CD4-positive, alpha-beta T cell treated with Interleukin-17A for 4 hours (primary cell): ENCODE results near the gene FLCN.
"Not testable (repeated sequence)": the region's sequence is repeated elsewhere in the genome, so short reads cannot be mapped to it uniquely, and the experiment has no call there.

Source experiments
- DNase-seq: peaks from one replicate; pipeline ENCODE4 v3.0.0-alpha.2; 2020; ENCODE audit warnings: mixed read lengths

The FLCN gene

DNA sequence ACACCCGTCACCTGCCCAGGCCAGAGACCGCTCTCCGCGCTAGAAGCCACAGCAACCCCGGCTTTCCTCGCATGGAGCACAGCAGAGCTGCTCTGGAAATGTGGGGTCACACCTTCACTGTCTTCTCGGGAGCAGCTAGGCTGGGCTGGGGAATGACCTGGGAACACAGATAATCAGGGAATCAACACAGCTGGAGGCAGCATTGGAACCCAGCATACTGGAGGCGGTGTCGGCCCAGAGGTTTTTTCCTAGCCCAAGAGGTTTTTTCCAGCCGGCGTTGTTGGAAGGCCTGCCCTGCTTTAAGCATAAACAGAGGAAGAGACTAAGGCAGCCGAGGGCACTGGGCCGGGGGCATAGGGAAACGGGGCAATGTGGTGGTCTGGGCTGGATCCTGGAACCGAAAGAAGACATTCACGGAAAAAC lies 30.0 kb downstream of the FLCN start:
- DNase-seq = no peak

DNA sequence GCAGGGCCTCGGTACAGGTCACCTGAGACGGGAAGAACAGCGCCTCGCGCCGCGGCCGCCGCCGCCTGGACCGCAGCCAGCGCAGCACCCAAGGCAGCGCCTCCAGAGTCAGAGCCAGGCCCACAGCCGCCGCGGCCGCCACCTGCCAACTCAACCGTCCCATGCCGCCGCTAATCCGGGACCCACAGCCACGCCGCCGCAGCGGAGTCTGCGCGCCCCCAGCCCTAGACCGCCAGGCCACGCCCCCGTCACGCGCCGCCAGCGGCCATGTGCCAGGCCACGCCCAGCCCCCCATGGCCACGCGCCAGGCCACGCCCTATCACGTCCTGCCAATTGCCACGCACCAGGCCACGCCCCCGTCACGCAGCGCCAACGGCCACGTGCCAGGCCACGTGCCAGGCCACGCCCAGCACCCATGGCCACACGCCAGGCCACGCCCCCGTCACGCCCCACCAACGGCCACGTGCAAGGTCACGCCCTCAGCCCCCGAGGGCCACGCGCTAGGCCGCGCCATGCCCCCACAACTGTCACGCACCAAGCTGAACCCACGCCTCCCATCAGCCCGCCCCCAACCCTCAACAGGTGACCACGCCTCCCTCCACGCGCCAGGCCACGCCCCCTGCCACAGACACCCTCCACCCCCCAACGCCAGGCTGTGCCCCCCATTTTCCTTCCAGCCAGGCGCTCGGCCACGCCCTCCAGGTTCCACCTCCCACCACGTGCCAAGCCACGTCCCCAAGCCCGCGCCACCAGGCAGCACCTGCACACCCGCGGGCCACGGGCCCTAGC lies 30.6 kb downstream of the FLCN start, which contains the start of gene PLD6:
Gene PLD6, minus strand, starts transcription at position 210 of the 789 bp plus-strand sequence. Its CDS starts 47 bp downstream, at position 163.
- DNase-seq = peak; percentile 91

DNA sequence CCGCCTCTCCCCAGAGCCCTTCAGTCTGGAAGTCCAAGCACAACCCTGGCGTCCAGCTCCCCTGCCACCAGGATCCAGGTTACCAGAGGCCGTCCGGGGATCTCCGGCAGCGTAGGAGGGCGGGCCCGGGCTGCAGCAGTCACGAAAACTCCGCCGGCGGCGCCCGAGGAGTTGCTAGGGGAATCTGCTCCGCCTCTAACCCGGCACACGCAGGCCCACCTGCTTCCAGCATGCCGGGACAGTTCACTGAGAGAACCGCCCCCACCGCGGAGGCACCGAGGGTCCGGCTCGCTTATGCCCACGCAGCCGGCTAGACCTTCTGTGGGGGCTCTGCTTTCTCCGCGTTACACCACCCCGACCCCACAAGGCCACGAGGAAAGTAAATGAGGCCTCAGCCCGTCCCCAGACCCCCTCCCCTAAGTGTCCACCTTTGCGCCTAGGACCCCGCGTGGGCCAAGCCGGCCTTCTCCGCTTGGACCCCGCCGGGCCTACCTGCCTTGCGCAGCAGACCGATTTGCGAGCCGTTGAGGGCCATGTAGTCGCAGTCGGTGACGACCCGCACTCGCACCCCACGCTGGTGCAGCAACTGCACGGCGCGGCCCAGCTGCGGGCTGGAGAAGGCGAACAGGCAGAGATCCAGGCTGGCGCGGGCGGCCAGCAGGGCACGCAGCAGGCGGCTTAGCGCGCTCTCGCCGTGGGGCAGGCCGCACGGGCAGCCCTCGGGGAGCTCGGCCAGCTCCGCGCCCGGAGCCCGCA lies 31.4 kb downstream of the FLCN start:
- peak; percentile 74 for DNase-seq

DNA sequence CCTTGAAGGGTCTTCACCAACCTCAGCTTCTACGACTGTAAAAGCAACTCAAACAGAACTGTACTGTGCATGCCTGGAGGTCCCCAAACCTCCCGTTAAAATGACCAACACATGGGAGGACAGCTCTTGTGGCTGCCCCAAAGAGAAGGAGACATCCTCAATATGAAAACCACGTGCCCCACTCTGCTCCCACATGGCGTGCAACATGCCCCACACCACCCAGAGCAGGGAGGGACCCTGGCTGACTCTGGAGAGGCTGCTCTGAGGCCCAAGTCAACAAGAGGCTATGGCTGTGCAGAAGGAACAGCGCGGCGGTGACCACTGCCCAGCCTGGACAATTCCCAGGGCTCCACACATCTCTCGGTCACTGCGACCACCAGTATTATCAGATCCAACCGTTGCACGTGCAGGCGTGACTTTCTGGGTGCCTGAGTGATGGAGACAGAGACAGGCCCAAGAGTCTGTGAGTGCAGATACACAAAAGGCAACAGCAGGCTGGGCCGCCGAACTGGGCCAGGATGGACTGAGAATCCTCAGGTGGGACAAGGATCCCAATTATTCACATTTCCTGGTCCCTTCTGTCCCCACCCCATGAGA lies 32.2 kb downstream of the FLCN start:
- no peak for DNase-seq

DNA sequence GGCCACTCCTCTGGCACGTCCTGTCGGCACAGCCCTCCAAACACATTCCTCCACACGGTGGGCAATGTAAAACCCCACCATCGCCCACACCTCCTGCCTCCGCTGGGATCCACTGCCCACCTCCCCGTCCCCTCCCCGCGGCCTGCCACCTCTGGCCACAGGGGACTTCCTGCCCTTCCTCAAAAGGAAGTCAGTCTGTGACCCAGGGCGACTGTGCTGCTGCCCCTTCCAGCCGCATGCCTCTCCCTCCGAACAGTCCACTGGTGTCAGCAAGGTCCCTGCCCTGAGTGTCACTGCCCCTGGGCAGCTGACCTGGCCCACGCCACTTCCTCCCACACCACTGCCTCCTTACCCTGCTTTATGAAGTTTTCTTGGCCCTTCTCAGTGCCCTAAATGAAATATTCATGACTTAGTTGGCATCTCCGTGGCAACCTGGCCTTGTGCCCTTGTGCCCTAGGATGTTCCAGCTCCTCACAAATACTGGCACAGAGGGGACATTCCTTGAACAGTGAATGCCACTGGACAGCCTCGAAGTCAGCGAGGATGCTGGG lies 32.9 kb downstream of the FLCN start:
- DNase-seq = no peak

DNA sequence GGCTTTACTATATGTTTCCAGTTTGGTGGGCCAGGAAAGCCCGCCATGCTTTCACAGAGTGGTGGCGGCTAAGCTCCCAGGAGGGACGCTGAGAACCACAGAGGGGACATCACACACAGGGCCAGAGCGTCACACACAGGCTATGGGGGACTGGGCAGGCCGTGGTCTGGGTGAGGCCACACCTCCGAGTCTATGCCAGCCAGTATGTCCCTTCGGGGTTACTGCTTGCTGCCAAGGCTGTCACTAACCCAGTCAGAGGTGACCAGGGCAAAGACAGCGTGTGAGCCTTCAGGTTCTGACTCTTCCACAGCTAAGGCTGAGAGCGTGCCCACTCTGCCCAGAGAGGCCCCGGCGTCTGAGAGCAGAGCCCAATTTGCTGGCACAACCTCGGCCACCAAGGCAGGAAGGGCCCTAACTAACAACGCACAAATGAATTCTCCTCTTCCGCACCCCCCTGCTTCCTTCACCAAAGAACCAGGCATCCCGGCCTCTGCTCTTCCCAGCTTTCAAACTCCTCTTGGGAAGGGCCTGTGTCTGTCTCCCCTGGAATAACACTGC lies 33.7 kb downstream of the FLCN start:
- no peak for DNase-seq

DNA sequence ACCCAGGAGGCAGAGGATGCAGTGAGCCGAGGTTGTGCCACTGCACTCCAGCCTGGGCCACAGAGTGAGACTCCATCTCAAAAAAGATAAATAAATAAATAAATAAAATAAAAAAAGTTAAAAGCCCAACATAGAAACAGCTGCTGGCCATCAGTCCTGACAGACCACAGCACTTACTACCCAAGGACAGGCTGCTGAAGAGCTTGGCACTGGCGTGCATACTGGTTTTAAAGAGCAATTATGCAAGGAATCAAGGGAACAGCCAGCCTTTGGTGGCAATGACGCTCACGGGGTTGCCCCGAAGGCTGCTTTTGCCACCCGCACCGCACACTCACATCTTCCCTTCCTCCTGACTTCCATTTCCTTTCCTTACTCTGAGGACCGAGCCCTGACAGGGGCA lies 35.1 kb downstream of the FLCN start:
- DNase-seq = no peak

DNA sequence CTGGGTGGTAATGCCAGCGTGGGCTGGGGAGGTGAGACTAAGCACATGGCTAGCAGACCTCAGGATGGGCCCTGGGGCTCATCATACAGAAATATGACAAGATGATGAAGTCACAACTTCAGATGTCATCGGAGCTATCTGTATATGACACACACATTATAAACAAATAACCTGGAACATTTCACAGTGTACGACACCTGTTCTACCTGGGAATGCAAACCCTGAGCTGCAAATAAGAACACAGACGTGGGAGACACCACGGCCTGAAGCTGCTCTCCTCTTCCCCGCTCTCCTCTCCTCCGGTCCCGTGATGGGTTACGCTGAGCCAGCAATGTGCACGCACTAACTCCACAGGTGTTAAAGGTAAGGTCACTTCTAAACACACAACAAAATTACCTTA lies 35.7 kb downstream of the FLCN start:
- DNase-seq = no peak

DNA sequence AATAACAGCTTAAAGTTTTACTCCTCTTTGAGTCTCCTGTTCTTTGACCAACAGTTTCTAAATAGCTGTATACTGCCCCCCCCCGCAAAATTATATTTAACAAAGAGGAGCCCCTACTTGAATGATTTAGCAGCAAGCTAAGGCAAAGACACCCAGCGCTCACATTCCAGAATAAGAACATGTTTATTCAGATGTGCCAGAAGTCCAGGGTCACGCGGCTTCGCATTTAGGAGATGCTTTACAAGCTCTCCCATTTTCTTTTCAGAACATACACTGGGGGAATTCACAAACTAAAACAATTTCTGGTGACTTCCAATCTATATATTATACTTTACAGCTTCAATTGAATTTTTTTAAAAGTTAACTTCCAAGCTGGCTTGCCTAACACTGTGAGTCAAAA lies 36.1 kb downstream of the FLCN start:
- no peak for DNase-seq

DNA sequence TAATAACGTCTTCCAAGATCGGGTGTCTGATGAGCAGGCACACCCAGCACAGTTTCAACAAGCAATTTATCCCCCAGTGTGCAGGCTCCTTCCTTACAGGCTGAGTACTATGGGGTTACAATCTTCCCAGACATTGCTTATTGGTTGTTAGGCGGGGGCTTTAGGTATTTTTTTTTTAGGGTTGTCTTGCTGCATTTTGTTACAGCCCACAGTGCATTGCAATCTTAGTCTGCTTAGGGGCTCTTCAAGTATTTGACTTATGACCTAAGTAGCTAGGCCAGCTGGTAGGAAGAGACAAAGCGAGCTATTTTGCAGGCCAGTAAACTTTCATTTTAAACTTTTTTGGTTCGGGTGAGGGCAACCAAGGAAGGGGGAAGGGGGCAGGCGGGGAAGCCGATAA lies 36.7 kb downstream of the FLCN start:
- no peak for DNase-seq

DNA sequence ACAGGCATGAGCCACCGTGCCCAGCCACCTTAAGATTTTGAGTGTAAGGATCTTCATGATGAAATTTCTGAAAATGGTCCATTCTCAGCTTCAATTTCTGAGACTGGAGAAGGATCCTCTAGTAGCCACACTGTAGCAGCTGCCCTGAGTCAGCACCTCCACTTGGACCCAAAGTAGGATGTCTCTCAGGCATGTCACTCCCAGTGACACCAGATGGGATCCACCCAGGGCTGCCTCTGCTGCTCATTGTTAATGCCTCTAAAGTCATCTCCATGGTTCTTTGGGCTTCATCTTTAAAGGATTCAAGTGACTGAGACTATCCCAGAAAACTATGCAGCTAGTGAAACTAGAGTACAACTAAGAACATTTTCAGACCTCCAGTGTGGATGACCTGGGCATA lies 38.7 kb downstream of the FLCN start:
- DNase-seq = no peak

DNA sequence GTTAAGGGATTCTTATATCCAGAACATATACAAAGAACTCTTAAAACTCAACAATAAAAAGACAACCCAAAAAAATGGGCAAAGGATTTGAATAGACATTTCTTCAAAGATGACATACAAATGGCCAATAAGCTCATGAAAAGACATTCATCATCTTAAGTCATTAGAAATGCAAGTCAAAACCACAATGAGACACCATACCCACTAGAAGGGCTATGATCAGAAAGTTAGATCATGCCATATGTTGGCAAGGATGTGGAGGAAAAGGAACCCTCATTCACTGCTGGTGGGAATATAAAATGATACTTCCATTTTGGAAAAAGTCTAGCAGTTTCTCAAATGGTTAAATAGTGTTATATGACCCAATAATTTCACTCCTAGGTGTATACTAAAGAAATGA lies 40.2 kb downstream of the FLCN start:
- DNase-seq = no peak

DNA sequence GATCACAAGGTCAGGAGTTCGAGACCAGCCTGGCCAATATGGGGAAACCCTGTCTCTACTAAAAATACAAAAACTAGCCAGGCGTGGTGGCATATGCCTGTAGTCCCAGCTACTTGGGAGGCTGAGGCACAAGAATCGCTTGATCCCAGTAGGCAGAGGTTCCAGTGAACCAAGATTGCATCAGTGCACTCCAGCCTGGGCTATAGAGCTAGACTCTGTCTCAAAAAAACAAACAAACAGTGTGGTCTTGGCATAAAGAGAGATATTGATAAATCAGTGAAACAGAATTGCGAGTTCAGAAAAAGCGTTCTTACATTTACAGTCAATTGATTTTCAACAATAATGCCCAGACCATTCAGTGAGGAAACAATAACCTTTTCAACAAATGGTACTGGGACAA lies 41.5 kb downstream of the FLCN start:
- not testable (repeated sequence) for DNase-seq

DNA sequence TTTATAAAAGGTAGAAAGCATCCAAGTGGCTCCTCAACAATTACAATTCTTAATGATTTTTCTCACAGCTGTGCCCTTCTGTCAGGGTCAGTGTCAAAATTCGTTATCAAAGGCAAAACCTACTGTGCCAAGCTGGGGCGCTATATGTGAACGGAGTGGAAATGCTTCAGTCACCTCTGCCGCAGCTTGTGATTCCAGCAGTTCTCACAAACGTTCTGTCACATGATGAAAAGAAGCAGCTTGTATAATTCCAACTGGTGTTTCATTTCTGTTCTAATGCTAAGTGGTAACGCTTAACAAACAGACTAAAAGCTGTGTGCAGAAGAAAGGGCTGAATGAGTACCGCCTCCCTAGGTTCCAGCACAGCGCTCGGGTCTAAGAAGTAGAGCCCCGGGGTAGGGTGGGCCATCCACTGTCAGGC lies 45.0 kb downstream of the FLCN start:
- no peak for DNase-seq

DNA sequence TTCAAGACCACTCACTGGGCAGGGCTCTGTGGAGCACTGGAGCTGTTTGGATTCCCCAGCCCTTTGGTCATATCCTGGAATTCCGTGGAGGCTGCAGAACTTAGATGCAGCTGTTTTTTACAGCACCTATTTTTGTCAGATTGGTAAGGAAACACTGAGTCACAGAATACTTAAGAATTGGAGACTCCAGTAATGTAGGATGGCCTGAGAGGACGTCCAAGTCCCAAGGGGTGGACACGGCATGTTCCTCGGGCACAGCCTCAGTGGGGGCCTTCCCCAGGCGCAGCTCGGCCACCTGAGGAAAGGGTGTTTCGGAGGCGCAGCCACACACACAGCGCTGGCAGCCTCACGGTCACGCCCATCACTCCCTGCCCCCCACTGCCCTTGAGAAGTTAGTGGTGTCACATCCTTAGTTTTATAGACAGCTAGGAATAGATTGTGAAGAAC lies 45.6 kb downstream of the FLCN start:
- DNase-seq = no peak

DNA sequence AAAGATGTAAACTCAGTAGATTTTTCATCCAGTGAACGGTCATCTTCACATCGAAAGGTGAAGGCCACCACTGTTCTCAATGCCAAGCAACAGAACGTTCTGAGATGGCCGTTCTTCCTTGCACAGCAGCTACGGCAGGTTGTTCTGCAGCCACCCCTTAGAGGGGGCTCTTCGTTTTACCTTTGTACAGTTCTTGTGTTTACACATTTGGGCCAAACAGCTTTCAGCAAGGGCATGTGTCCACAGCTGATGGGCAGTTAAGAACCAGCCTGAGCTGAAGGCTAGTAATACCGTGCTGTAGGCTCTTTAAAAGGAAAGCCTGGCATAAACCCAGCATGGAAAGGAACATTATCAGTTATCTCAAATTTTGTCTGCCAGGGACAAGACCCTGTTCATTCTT lies 46.8 kb downstream of the FLCN start:
- DNase-seq = no peak

DNA sequence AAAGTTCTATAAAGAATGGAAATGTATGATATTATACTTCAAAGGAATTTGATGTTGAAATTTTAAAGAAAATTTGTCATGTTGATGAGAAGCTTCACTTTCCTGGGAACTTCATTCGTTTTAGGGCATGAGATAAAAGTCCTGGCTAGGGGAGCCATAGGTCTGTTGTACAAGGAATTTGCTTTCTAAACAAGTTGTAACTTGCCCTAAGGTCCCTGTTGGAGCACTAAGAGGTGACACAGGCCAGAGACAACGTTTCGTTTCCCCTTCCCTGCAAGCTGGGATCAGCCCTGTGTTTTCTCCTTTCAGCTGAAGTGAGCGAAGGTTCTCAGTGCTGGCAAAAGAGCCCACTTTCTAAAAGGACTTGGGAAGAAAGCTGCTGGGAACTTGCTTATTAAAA lies 47.4 kb downstream of the FLCN start:
- no peak for DNase-seq

DNA sequence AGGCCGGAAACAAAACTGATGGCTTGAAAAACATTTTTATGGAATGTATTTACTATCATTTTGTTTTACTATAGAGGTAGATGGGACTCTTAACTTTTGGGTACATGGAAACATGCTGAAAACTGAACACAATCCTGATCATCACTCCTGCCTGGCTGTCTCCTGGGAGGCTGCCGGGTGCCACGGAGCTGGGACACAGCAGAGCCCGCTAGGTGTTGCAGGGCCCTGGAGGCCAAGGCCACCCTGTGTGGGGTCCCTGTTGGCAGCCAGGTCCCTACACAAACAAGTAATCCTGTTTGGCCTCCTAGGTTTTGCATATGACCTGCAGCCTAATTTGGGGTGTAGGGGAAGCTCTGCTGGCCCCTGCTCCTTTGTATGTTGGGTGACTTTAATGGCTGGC lies 48.4 kb downstream of the FLCN start:
- DNase-seq = no peak

DNA sequence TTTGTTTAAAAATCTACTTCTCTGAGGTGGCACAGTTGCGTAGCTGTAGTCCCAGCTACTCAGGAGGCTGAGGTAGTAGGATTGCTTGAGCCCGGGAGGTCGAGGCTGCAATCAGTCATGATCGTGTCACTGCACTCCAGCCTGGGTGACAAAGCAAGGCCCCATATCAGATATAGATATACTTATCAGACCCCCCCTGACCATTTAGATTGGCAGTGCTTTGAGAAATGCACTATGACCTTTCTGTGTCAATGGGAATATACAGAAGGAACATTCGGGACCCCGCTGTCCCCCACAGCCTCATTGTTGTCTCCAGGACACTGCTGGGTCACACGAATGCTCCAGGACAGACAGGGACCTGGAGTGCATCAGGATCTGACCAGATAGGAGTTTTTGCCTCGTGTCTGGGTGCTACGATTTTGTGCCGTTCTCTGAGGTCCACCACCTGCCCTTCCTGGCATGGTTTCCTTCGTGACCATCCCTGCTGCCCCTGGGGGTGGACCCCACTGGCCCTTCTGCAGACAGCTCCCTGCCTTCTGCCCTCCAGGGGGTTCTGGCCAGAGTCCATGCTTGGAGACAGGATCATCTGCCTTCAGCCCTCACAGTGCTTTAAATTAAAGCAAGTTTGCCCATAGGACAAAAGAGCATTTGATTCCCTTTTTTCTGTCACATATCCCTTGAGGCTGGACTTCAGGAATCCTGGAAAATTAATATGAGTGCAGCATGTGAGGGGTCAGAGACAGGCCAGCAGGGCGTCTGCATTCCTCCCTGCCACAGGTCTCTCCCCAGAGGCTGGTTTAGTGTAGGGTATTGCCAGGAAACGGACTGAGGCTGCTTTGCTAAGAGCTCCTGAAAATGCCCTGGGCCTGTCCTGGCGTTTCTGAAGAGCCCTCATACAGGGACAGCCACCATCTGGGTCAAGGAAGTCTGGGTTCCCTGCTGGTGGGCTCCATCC lies 50.1 kb downstream of the FLCN start:
- no peak for DNase-seq

DNA sequence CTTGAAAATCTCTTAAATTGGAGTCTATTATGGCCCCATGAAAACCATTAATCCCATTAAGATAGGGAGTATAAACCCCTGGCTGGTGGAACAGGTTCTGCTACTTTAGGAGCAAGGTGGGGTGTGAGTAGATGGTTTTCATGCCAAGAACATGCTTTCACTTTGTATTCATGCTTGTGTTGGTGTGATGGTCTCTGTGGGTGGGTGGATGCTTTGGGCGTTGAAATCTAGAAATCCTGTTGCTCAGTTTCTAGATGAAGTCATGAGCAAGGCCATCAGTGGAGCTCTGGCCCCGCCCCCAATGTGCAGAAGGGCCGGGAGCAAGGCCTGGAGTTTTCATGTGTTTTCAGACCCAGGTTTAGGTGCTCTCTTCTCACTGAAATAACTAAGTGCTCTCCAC lies 50.9 kb downstream of the FLCN start:
- DNase-seq = peak; percentile 56

DNA sequence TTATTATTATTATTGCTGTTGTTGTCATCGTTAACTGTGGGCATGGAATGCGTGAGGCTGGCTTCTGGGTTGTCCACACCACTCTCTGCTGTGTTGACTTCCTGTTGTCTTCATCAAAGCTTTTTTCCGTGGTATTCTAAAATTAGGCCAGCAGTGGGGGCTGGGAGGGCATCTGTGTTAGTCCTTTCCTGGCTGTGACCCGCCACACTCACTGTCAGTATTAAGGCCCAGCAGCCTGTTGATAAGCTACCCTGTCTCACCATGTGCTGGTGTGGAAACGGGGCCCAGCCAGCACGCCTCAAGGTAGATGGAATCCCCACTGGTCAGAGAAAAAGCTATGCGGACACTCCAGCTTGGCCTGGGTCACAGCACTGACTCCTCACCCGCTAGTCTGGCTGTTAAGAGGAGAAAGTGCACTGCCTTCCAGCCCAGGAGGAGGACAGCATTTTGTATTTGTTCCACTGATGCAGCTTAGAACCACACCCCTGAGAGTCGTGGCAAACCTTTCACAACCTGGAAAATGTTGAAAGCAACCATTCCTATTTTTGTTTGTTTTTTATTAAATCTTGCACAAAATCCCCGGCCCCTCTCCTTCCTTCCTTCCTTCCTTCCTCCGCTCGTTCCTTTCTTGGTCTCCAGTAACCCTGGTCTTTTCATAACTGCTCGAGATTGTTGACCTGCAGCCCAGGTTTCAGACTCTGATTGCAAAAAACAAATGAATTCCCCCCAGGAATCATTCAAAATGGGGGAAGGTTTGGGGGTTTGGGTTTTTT lies 51.8 kb downstream of the FLCN start:
- peak; percentile 51 for DNase-seq
